ENCODE results near the gene OR6J1.

Gene OR6J1

GRCh38 chr14:22614240-22614799 lies 29.8 kb downstream of the OR6J1 start:
- H3K79me2 ChIP-seq (ENCODE audit: control insufficient read depth, low read length): no peaks in the 10 kb centered on the region
- TF ChIP-seq CTCF (IDR thresholded peaks at IDR 0.05; ENCODE audit: low read depth, low read length, poor library complexity, severe bottlenecking): no peak
- TF ChIP-seq EZH2phosphoT487 (IDR thresholded peaks at IDR 0.05; ENCODE audit: borderline replicate concordance, low read length): no peak
- no peaks in the 10 kb centered on the region for H3K4me1 ChIP-seq (ENCODE audit: control insufficient read depth, low read length)
- H3K4me2 ChIP-seq (ENCODE audit: low read length): no peak overlapping the region
- no peaks in the 10 kb centered on the region for H4K20me1 ChIP-seq (ENCODE audit: control insufficient read depth, insufficient read depth, low read depth, low read length)
- H3K36me3 ChIP-seq (ENCODE audit: control insufficient read depth, low read length): no peaks in the 10 kb centered on the region
- no peak overlapping the region for H3K27ac ChIP-seq (ENCODE audit: low read depth, low read length)
- H3K9me3 ChIP-seq (ENCODE audit: control insufficient read depth, insufficient read depth, low read length): no peaks in the 10 kb centered on the region; the same call in 1 of the 2 replicates
- H3K4me3 ChIP-seq (ENCODE audit: low read length): no peak overlapping the region
- no peaks in the 10 kb centered on the region for H3K27me3 ChIP-seq (ENCODE audit: control insufficient read depth, low read length)
- no peaks in the 10 kb centered on the region for H3F3A ChIP-seq (ENCODE audit: control insufficient read depth, insufficient read depth)
- no peaks in the 10 kb centered on the region for H3K9me2 ChIP-seq (replicated peaks; ENCODE audit: control insufficient read depth, low read length)

GRCh38 chr14:22613736-22614239 lies 30.4 kb downstream of the OR6J1 start:
- no peak for TF ChIP-seq EZH2phosphoT487 (IDR thresholded peaks at IDR 0.05; ENCODE audit: borderline replicate concordance, low read length)
- TF ChIP-seq CTCF (IDR thresholded peaks at IDR 0.05; ENCODE audit: low read depth, low read length, poor library complexity, severe bottlenecking): no peak
- no peak overlapping the region for H3K4me2 ChIP-seq (ENCODE audit: low read length)
- H3K4me3 ChIP-seq (ENCODE audit: low read length): no peak overlapping the region

DNA sequence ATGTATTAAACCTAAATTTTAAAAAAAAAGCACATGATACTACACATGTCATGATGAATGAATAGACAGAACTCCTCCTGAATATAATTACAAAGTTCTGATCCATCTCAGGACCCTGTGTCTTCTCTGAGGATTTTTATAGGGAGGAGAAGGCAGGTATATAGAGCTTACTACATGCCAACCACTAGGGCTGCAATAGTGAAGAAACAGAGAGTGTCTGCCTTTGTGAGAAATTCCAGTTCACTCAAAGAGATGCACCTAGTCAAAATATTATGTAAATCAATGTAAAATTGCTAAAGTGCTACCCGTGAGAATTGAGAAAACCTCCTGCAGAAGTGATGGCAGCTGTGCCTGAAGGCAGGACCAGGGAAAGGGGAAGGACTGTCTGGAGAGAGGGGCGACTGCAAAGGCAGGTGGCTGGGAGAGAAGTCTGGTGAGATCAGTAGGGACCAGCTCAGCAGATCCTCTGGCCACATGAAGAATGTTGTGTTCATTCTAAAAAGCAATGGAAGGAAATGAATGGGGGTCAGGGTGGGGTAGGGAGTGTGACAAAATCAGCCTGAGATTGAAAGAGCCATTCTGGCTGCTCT lies 31.0 kb downstream of the OR6J1 start:
- H3K79me2 ChIP-seq (ENCODE audit: control insufficient read depth, low read length): no peaks in the 10 kb centered on the region
- H4K20me1 ChIP-seq (ENCODE audit: control insufficient read depth, insufficient read depth, low read depth, low read length): no peaks in the 10 kb centered on the region
- no peaks in the 10 kb centered on the region for H3K27me3 ChIP-seq (ENCODE audit: control insufficient read depth, low read length)
- no peaks in the 10 kb centered on the region; the same call in 1 of the 2 replicates for H3K9me3 ChIP-seq (ENCODE audit: control insufficient read depth, insufficient read depth, low read length)
- no peaks in the 10 kb centered on the region for H3K9me2 ChIP-seq (replicated peaks; ENCODE audit: control insufficient read depth, low read length)
- no peak overlapping the region for H3K4me2 ChIP-seq (ENCODE audit: low read length)
- H3F3A ChIP-seq (ENCODE audit: control insufficient read depth, insufficient read depth): no peaks in the 10 kb centered on the region
- no peak overlapping the region for H3K27ac ChIP-seq (ENCODE audit: low read depth, low read length)
- H3K4me1 ChIP-seq (ENCODE audit: control insufficient read depth, low read length): no peaks in the 10 kb centered on the region
- TF ChIP-seq CTCF (IDR thresholded peaks at IDR 0.05; ENCODE audit: low read depth, low read length, poor library complexity, severe bottlenecking): no peak
- TF ChIP-seq EZH2phosphoT487 (IDR thresholded peaks at IDR 0.05; ENCODE audit: borderline replicate concordance, low read length): no peak
- no peaks in the 10 kb centered on the region for H3K36me3 ChIP-seq (ENCODE audit: control insufficient read depth, low read length)
- H3K4me3 ChIP-seq (ENCODE audit: low read length): no peak overlapping the region

More at GRCh38 chr14:22613736-22614239, 30.4 kb downstream of the OR6J1 start:
- Histone ChIP-seq H3K4me1 (ENCODE audit: control insufficient read depth, low read length) (no peaks in the 10 kb centered on the region), H4K20me1 (ENCODE audit: control insufficient read depth, insufficient read depth, low read depth, low read length) (no peaks in the 10 kb centered on the region), H3K27me3 (ENCODE audit: control insufficient read depth, low read length) (no peaks in the 10 kb centered on the region), H3K79me2 (ENCODE audit: control insufficient read depth, low read length) (no peaks in the 10 kb centered on the region), H3F3A (ENCODE audit: control insufficient read depth, insufficient read depth) (no peaks in the 10 kb centered on the region), H3K36me3 (ENCODE audit: control insufficient read depth, low read length) (no peaks in the 10 kb centered on the region), H3K9me3 (ENCODE audit: control insufficient read depth, insufficient read depth, low read length) (no peaks in the 10 kb centered on the region; the same call in 1 of the 2 replicates), H3K9me2 (replicated peaks; ENCODE audit: control insufficient read depth, low read length) (no peaks in the 10 kb centered on the region), H3K27ac (ENCODE audit: low read depth, low read length) (no peak overlapping the region)

Measured in DOHH2 (cell line).